IMR-90 (cell line): Measurements from ENCODE around the gene FEV. TPM values are rescaled to one million over a fixed set of nuclear protein-coding genes. Genes with fewer than 3 reads are reported as not detected.

Source experiments
- ATAC-seq: fragments of 200-7000 bp; cut with Tn5 transposase; 2 replicates; pipeline ENCODE4 v1.9.1; 2020; ENCODE audit warnings: low read depth, mild to moderate bottlenecking, moderate library complexity
- BruUV-seq: library from RNA; stranded (reverse); fragments of 400-500 nt; replicated peaks from 2 replicates; lab custom pipeline; 2021; lab: Mats Ljungman, UMichigan
- CTCF ChIA-PET: fragments of 300-600 bp; formaldehyde crosslinking; extraction: SDS; loops from one replicate; lab custom pipeline; 2021; ENCODE audit warnings: antibody characterized with exemption; lab: Yijun Ruan, JAX
- POLR2A ChIA-PET: fragments of 300-600 bp; sonication (Branson Sonifier 250); formaldehyde crosslinking; loops from one replicate; lab custom pipeline; 2022; ENCODE audit warnings: antibody characterized with exemption; ENCODE audit not compliant: unreplicated experiment; lab: Charles Lee
- DNase-seq: peaks from one replicate; pipeline ENCODE4 v3.0.0; 2013
- H2AFZ ChIP-seq: replicated peaks from 2 replicates; pipeline ENCODE3; 2013; ENCODE audit warnings: low read length, mild to moderate bottlenecking; ENCODE audit not compliant: poor library complexity
- H2AK5ac ChIP-seq: 2 replicates; pipeline ENCODE4 v1.6.1; 2013; ENCODE audit warnings: low read depth, low read length, inconsistent platforms
- H2AK9ac ChIP-seq: replicated peaks from 2 replicates; pipeline ENCODE3; 2013; ENCODE audit warnings: mild to moderate bottlenecking, low read depth, low read length, moderate library complexity; ENCODE audit not compliant: poor library complexity
- H2BK120ac ChIP-seq: 2 replicates; pipeline ENCODE4 v1.6.1; 2013; ENCODE audit warnings: low read depth, low read length, inconsistent platforms
- H2BK15ac ChIP-seq: 3 replicates; pipeline ENCODE4 v1.6.1; 2013; ENCODE audit warnings: low read depth, low read length, inconsistent platforms
- H2BK20ac ChIP-seq: 2 replicates; pipeline ENCODE4 v1.6.1; 2013; ENCODE audit warnings: low read depth, mild to moderate bottlenecking, inconsistent platforms, low read length, moderate library complexity
- H2BK5ac ChIP-seq: 2 replicates; pipeline ENCODE4 v1.6.1; 2013; ENCODE audit warnings: mild to moderate bottlenecking, low read depth, low read length, inconsistent platforms; ENCODE audit not compliant: poor library complexity, severe bottlenecking
- H3K14ac ChIP-seq: replicated peaks from 2 replicates; pipeline ENCODE4 v1.6.1; 2013; ENCODE audit warnings: low read depth, low read length, inconsistent platforms
- H3K18ac ChIP-seq: 2 replicates; pipeline ENCODE4 v1.6.1; 2013; ENCODE audit warnings: low read depth, low read length, control low read depth
- H3K23ac ChIP-seq: 2 replicates; pipeline ENCODE4 v1.6.1; 2013; ENCODE audit warnings: low read depth, low read length, inconsistent platforms
- H3K27ac ChIP-seq: 2 replicates; pipeline ENCODE4 v1.5.1; 2013; ENCODE audit warnings: mild to moderate bottlenecking, control low read depth, low read length; ENCODE audit not compliant: insufficient read depth
- H3K27me3 ChIP-seq: 2 replicates; pipeline ENCODE4 v1.6.1; 2013; ENCODE audit warnings: low read length; ENCODE audit not compliant: control insufficient read depth, insufficient read depth
- H3K36me3 ChIP-seq: 2 replicates; pipeline ENCODE4 v1.6.1; 2013; ENCODE audit warnings: low read length, mixed read lengths; ENCODE audit not compliant: control insufficient read depth, insufficient read depth
- H3K4ac ChIP-seq: 2 replicates; pipeline ENCODE4 v1.6.1; 2013; ENCODE audit warnings: low read depth, low read length, inconsistent platforms
- H3K4me1 ChIP-seq: 2 replicates; pipeline ENCODE4 v1.6.1; 2013; ENCODE audit warnings: low read length, mixed read lengths; ENCODE audit not compliant: control insufficient read depth, insufficient read depth
- H3K4me2 ChIP-seq: 2 replicates; pipeline ENCODE4 v1.6.1; 2013; ENCODE audit warnings: low read depth, mild to moderate bottlenecking, control low read depth, low read length, moderate library complexity
- H3K4me3 ChIP-seq: 2 replicates; pipeline ENCODE4 v1.5.1; 2013; ENCODE audit warnings: low read depth, mild to moderate bottlenecking, control low read depth, low read length, moderate library complexity; ENCODE audit not compliant: insufficient read depth
- H3K56ac ChIP-seq: 2 replicates; pipeline ENCODE4 v1.6.1; 2013; ENCODE audit warnings: low read length, inconsistent platforms; ENCODE audit not compliant: insufficient read depth; ENCODE audit errors: extremely low read depth
- H3K79me1 ChIP-seq, 2 experiments: 2 replicates each; pipeline ENCODE4 v1.6.1; 2013; ENCODE audit warnings: low read length in 2 of 2, inconsistent platforms in 1 of 2, low read depth in 1 of 2
- H3K9ac ChIP-seq: 2 replicates; pipeline ENCODE4 v1.6.1; 2013; ENCODE audit warnings: low read depth, low read length, control low read depth
- H3K9me1 ChIP-seq: 2 replicates; pipeline ENCODE4 v1.6.1; 2013; ENCODE audit warnings: low read length, inconsistent platforms; ENCODE audit not compliant: insufficient read depth
- H3K9me3 ChIP-seq: 2 replicates; pipeline ENCODE4 v1.6.1; 2013; ENCODE audit warnings: low read length; ENCODE audit not compliant: control insufficient read depth, insufficient read depth
- H4K20me1 ChIP-seq: 2 replicates; pipeline ENCODE4 v1.6.1; 2013; ENCODE audit warnings: low read length, inconsistent platforms; ENCODE audit not compliant: insufficient read depth
- H4K5ac ChIP-seq: 2 replicates; pipeline ENCODE4 v1.6.1; 2013; ENCODE audit warnings: mild to moderate bottlenecking, low read depth, low read length, control low read depth
- H4K8ac ChIP-seq, 2 experiments: 2 replicates each; pipeline ENCODE4 v1.6.1; 2013; ENCODE audit warnings: low read depth in 2 of 2, low read length in 2 of 2, control low read depth in 1 of 2, inconsistent platforms in 1 of 2
- H4K91ac ChIP-seq: 2 replicates; pipeline ENCODE4 v1.6.1; 2013; ENCODE audit warnings: low read depth, low read length, inconsistent platforms; ENCODE audit not compliant: insufficient read depth
- MXI1 ChIP-seq: IDR thresholded peaks from 2 replicates; pipeline ENCODE4 v1.6.1; 2012; ENCODE audit warnings: low read depth, mild to moderate bottlenecking, low read length, moderate library complexity, borderline replicate concordance
- NFE2L2 ChIP-seq: fragments of 150-350 bp; IDR thresholded peaks from 2 replicates; pipeline ENCODE4 v1.6.1; 2016; ENCODE audit warnings: low read depth, mild to moderate bottlenecking, low read length
- RFX5 ChIP-seq: IDR thresholded peaks from 2 replicates; pipeline ENCODE4 v1.8.0; 2012; ENCODE audit warnings: low read depth, mild to moderate bottlenecking, low read length, moderate library complexity
- WGBS, 2 experiments: methylation state at CpG; one replicate each; pipeline versions ENCODE4 v1.1.5 to v1.1.7; 2013; ENCODE audit warnings: missing lambda C conversion rate in 2 of 2; ENCODE audit not compliant: insufficient read length in 1 of 2; ENCODE audit errors: extremely low coverage in 2 of 2; 5-methylcytosine and 5-hydroxymethylcytosine counted together
- dilution Hi-C: fragments of 300-500 bp; cut with HindIII; formaldehyde crosslinking; loops from one replicate; pipeline ENCODE4 v1.14.3; 2018; ENCODE audit warnings: low sequenced_read_pairs; ENCODE audit not compliant: unreplicated experiment
- in situ Hi-C: fragments of 300-500 bp; cut with MboI; formaldehyde crosslinking; loops from 3 replicates; pipeline ENCODE4 v1.14.3; 2019; ENCODE audit warnings: low sequenced_read_pairs, inconsistent platforms, mixed read lengths
- intact Hi-C: fragments of 100-400 bp; cut with micrococcal nuclease; formaldehyde crosslinking; loops from 2 replicates; pipeline ENCODE4 v1.10.0; 2022
- polyA plus RNA-seq, 3 experiments: library from polyadenylated mRNA; depleted of rRNA; stranded (reverse); fragments of >200 nt; gene quantifications; 2 replicates each; pipeline ENCODE4 v1.2.3, GENCODE V29; 2012; ENCODE audit warnings: low replicate concordance in 1 of 3
- total RNA-seq: library from RNA; depleted of rRNA; stranded (reverse); fragments of >200 nt; gene quantifications from 2 replicates; pipeline ENCODE4 v1.2.3, GENCODE V29; 2012

FEV gene
- total and polyA plus RNA-seq, 2 of the 4 experiments (the other 2 are of a cell fraction): not detected

DNA sequence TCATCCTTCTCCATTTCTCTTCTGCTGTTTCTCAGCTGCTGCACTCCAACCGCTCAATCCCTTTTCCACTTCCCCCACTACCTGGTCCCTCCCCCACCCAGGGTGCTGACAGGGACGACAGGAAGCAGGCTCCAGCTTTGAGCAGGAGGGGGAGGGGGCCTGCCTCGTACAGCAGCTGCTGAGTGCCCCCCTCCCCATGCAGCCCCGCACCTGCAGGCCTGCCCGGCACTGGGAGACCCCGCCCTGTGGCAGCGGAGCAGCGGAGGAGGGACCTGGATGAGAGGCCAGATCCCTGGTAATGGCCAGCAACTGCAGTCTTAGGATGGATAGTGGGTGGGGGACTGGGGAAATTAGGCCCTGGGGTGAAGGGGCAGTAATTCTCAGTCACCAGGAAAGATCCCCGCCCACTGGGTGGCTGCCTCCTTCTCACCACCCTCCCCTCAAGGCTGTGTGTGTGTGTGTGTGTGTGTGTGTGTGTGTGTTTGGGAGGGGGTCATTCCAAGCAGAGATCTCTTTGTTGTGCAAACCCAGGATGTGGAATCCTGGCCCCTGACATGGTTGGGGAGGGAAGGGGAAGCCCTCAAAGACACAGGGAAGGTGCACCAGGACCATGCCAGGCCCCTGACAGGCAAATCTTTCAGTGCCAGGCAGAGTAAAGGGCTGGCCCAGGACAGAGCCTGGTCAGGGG is 15.0 kb upstream of the FEV start:
- Histone ChIP-seq H3K4me1 (no peaks in the 10 kb centered on the region), H2AFZ (peak overlapping the region; percentile 16), H3K4me3 (no peak overlapping the region), H4K91ac (no peak overlapping the region), H2BK5ac (no peak overlapping the region), H3K56ac (no peak overlapping the region), H3K9me1 (no peaks in the 10 kb centered on the region), H4K8ac (no peak overlapping the region), H2BK20ac (no peak overlapping the region), H3K18ac (no peak overlapping the region), H2BK120ac (no peak overlapping the region), H3K23ac (no peak overlapping the region), H2AK9ac (no peak overlapping the region), H2AK5ac (no peak overlapping the region), H3K79me1 (no peaks in the 10 kb centered on the region), H4K5ac (no peak overlapping the region), H3K9me3 (no peaks in the 10 kb centered on the region; the same call in 1 of the 2 replicates), H3K9ac (no peak overlapping the region), H3K4ac (no peak overlapping the region), H2BK15ac (no peak overlapping the region), H3K27me3 (peaks cover 84% of the 10 kb centered on the region), H3K27ac (no peak overlapping the region), H3K14ac (no peak overlapping the region), H3K4me2 (no peak overlapping the region), H3K36me3 (no peaks in the 10 kb centered on the region), H4K20me1 (no peaks in the 10 kb centered on the region; the same call in 1 of the 2 replicates)
- ATAC-seq (no peak), DNase-seq (no peak)
- no peak for TF ChIP-seq RFX5
- no peak for TF ChIP-seq MXI1
- no peak for TF ChIP-seq NFE2L2
- WGBS, 2 experiments: no CpG with 5 or more reads among the region's 9 CpGs
- intact Hi-C loops: no loop called here
- POLR2A ChIA-PET: no interaction called here
- no TSS peak for BruUV-seq
- CTCF ChIA-PET: no interaction called here
- in situ Hi-C loops: no loop called here
- dilution Hi-C loops: no loop called here
